ENCODE data around the gene NMNAT2. TPM values are rescaled to one million over a fixed set of nuclear protein-coding genes. Genes with fewer than 3 reads are reported as not detected.

NMNAT2 gene
- total RNA-seq, 4 donors from 2014 or later = 0.10 to 0.29 (median 0.26) TPM; not detected in 1

- Histone ChIP-seq H3K9me3 (no peaks in the 10 kb centered on the region), H3K36me3 (no peaks in the 10 kb centered on the region), H3K4me1 (peaks cover 0 to 4% of the 10 kb centered on the region in 2 donors), H3K27ac (no peak overlapping the region), H3K27me3 (no peaks in the 10 kb centered on the region), H3K4me3 (no peak overlapping the region)
- intact Hi-C loops (cut with DNase I; ENCODE audit: low total_unique reads) (no loop called here), in situ Hi-C loops (cut with MboI; ENCODE audit: low sequenced_read_pairs in 4 of 4) (no loop called here)
- no peak for DNase-seq
- TF ChIP-seq POLR2A (IDR thresholded peaks at IDR 0.05) (no peak), CTCF (IDR thresholded peaks at IDR 0.05 in 4 of 5, conservative IDR thresholded peaks at IDR 0.05 in 1 of 5) (no peak)
- ATAC-seq = no peak
Observed at GRCh38 chr1:183370399-183371058, 47.7 kb downstream of the NMNAT2 start.

GRCh38 chr1:183368213-183369108 is 49.7 kb downstream of the NMNAT2 start:
- no peaks in the 10 kb centered on the region for H3K36me3 ChIP-seq
- TF ChIP-seq POLR2A (IDR thresholded peaks at IDR 0.05) (no peak), CTCF (IDR thresholded peaks at IDR 0.05 in 4 of 5, conservative IDR thresholded peaks at IDR 0.05 in 1 of 5) (no peak)
- ATAC-seq (no peak), DNase-seq (no peak)
- H3K27ac ChIP-seq = no peak overlapping the region
- H3K27me3 ChIP-seq = no peaks in the 10 kb centered on the region
- intact Hi-C loops (cut with DNase I; ENCODE audit: low total_unique reads) (no loop called here), in situ Hi-C loops (cut with MboI; ENCODE audit: low sequenced_read_pairs in 4 of 4) (no loop called here)
- H3K4me1 ChIP-seq = peaks cover 0 to 4% of the 10 kb centered on the region in 2 donors
- H3K9me3 ChIP-seq = no peaks in the 10 kb centered on the region
- no peak overlapping the region for H3K4me3 ChIP-seq

DNA sequence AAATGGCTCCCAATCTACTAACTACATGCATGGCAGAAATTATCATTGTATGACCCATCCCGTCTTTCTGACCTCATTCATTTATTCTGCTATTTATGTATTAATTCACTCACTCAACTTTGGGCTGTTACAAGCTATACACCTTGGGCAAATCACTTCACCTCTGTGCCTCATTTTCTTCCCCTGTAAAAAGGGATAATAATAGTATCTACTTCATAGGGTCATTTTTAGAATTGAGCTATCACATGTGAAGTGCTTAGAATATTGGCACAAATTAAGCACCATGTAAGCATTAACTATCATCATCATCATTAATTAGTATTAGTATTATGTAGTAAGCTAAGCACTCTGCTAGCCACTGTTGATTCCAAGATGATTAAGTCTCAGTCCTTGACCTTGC is 52.1 kb downstream of the NMNAT2 start:
- no peak overlapping the region for H3K4me3 ChIP-seq
- in situ Hi-C loops (cut with MboI; ENCODE audit: low sequenced_read_pairs in 4 of 4) (no loop called here), intact Hi-C loops (cut with DNase I; ENCODE audit: low total_unique reads) (no loop called here)
- H3K9me3 ChIP-seq = no peaks in the 10 kb centered on the region
- H3K27me3 ChIP-seq = no peaks in the 10 kb centered on the region
- H3K27ac ChIP-seq = no peak overlapping the region
- H3K4me1 ChIP-seq = peaks cover 0 to 4% of the 10 kb centered on the region in 2 donors
- TF ChIP-seq POLR2A (IDR thresholded peaks at IDR 0.05) (no peak), CTCF (IDR thresholded peaks at IDR 0.05 in 4 of 5, conservative IDR thresholded peaks at IDR 0.05 in 1 of 5) (no peak)
- H3K36me3 ChIP-seq = no peaks in the 10 kb centered on the region
- no peak for DNase-seq
- ATAC-seq = no peak

GRCh38 chr1:183365676-183366075 is 52.5 kb downstream of the NMNAT2 start:
- no peak for ATAC-seq
- in situ Hi-C loops (cut with MboI; ENCODE audit: low sequenced_read_pairs in 4 of 4) (no loop called here), intact Hi-C loops (cut with DNase I; ENCODE audit: low total_unique reads) (no loop called here)
- H3K27me3 ChIP-seq = no peaks in the 10 kb centered on the region
- no peaks in the 10 kb centered on the region for H3K36me3 ChIP-seq
- DNase-seq = no peak
- H3K4me1 ChIP-seq = peaks cover 0 to 4% of the 10 kb centered on the region in 2 donors
- no peaks in the 10 kb centered on the region for H3K9me3 ChIP-seq
- TF ChIP-seq POLR2A (IDR thresholded peaks at IDR 0.05) (no peak), CTCF (IDR thresholded peaks at IDR 0.05 in 4 of 5, conservative IDR thresholded peaks at IDR 0.05 in 1 of 5) (no peak)
- H3K27ac ChIP-seq = no peak overlapping the region
- H3K4me3 ChIP-seq = no peak overlapping the region
